GM12873 (cell line): ENCODE results near the gene KCNN3.

Source experiments
- TF ChIP-seq, protein P1 (sequence below): IDR thresholded peaks from 2 replicates; pipeline ENCODE4 v1.5.1; 2012; ENCODE audit warnings: low read depth, mild to moderate bottlenecking, moderate library complexity, low read length, control low read depth; ENCODE audit not compliant: insufficient read depth; ENCODE audit errors: missing control alignments

KCNN3 gene

DNA sequence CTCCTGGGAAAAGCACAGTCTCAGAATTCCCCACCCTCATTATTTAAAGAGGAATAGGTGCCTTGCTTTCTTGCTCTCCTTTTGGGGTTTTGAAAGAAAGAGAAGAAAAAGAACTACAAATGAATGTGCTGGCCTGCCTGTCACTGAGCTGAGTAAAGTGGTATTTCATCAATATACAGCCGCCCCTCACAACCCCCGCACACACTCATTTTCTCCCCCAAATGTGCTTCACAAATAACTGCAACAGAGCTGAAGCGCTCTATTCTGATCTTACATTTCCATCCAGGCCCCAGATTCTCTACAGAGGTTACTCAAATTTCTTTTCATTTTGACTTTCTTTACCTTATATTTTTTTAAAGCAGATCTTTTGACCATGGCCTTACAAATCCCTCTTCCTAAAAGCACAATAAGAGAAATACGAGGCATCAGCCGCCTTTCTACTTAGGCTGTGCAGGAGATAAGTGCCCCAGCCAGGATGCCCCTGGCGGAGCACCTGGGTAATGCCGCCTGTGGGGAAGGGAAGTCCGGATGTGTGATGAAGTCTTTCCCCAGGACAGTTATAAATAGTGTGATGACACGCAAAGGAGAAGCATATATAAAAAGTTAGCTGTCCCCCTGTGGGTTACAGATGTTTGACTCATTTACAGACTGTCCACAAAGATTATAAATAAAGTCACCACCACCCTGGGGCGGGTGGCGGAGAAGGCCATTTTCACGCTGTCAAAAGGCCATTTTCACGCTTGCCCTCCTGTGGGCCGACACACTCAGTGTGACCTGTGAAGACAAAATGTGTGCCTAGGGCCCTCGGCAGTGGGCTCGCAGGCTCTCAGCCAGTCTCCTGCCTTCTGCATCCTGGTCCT lies 6.5 kb downstream of the KCNN3 start:
- TF ChIP-seq, protein P1, sequence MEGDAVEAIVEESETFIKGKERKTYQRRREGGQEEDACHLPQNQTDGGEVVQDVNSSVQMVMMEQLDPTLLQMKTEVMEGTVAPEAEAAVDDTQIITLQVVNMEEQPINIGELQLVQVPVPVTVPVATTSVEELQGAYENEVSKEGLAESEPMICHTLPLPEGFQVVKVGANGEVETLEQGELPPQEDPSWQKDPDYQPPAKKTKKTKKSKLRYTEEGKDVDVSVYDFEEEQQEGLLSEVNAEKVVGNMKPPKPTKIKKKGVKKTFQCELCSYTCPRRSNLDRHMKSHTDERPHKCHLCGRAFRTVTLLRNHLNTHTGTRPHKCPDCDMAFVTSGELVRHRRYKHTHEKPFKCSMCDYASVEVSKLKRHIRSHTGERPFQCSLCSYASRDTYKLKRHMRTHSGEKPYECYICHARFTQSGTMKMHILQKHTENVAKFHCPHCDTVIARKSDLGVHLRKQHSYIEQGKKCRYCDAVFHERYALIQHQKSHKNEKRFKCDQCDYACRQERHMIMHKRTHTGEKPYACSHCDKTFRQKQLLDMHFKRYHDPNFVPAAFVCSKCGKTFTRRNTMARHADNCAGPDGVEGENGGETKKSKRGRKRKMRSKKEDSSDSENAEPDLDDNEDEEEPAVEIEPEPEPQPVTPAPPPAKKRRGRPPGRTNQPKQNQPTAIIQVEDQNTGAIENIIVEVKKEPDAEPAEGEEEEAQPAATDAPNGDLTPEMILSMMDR: peak; percentile 90

DNA sequence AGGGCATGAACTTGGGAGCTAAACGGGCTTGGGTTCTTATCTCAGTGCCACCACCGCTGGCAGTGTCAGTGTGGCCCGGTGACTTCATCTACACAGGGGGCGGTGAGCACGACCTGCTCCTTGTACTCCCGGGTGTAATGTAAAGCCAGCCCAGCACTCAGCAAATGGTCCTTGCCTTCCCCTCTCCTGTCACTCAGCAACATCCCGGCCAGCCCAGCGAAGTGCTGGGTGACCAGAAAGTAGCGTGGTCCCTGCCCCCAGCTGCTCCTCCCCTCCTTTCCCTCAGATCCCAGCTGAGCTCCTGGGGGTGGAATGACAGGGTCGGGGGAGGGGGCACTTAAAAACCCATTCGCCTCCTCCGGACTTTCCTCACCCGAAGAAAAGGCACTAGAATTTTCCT lies 7.2 kb downstream of the KCNN3 start:
- TF ChIP-seq, protein P1: no peak

DNA sequence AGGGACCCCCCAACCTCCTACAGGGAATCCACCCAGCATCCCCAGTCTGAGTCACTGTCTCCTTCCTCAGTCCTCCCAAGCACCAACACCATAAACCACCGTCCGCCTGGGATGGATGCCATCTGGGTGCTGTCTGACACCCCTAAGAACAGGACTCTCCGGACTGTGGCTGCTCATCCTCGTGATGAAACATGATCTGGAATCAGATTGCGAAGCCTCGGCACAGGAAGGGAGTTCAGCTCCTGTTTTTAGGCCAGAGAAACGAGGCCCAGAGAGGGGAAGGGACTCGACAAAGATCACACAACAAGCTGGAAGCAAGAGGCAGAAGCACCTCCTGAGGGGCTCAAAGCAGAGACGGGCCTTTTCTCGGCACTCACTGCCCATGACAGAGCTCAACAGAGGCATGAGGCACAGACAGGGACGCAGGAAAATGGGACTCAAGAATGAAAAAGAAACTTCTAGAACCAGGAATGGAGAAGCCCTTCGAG lies 8.4 kb downstream of the KCNN3 start:
- TF ChIP-seq, protein P1: no peak

DNA sequence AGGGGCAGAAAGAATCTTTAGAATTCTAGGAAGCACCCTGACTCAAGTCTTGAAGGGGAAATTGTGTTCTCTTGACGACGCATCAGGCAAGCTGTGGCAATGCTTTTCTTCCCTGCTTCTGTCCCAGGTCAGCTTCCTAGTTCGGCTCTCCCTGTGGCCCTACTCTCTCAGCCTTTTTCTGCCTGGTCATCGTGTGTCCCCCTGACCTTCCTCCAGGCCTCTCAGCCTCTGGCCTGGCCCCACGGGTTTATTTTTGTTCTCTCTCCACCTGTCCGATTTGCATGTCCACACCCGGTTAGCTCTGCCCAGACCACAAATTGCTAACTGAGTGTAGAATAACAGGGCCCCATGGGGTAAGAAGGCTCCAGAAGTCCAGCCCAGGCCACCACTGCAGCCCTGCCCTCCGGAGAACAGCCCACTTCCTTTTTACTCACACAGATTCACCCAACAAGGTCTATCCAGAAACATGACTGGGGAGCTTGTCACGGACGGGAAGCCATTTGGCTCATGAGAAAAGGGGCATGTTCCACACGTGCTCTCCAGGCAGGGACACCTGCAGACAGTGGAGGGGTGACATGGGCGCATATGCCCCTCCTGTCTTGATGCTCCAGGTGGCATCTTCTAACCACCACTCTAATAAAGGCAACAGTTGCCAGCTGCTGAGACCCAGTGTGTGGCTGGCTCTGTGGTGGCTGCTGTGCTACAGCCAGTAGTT lies 9.8 kb downstream of the KCNN3 start:
- TF ChIP-seq, protein P1: no peak

DNA sequence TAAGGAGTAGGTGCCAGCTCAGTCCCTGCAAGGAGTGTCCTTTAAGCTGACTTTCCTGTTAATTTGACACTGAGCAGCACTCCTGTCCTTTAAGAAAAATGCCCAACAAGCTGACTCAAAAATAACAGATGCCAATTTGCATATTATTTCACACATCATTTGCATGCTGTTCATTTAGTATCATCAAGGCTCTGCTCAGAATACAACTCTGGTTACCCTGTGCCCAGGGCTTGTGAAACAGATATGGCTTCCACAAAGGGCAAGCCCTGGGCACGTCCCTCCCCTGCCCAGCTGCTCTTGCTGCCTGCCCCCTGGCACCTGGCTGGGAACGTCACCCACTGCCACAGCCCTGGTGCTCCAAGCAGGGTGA lies 10.3 kb downstream of the KCNN3 start:
- TF ChIP-seq, protein P1: no peak

DNA sequence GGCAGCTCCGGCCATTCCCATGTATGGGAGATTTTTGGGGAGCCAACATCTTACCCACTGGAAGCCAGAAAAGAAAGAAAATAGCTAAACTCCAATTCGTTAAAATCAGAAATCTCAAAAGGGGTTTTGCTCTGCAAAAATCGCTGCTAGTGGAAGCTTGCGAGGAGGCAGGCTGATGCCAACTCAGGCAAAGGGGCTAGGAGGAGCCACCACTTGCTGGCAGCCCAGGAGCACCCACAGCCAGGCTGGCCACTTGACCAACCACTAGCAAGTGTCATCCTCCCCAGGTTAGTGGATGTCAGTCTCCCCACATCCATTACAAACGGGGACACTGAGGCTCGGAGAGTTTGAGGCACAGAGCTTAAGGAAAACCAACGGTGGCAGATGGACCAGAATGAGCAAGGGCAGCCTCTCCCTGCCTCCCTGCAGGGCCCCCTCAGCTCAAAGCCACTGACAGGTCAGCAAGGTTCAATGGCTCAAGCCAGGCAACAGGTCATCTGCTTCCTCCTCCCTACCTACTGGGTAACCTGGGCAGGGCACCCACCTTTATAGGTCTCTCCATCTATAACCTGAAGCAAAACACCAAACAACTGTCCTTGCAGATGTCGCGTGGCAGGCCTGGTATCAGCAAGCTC lies 10.8 kb downstream of the KCNN3 start:
- TF ChIP-seq, protein P1: no peak

DNA sequence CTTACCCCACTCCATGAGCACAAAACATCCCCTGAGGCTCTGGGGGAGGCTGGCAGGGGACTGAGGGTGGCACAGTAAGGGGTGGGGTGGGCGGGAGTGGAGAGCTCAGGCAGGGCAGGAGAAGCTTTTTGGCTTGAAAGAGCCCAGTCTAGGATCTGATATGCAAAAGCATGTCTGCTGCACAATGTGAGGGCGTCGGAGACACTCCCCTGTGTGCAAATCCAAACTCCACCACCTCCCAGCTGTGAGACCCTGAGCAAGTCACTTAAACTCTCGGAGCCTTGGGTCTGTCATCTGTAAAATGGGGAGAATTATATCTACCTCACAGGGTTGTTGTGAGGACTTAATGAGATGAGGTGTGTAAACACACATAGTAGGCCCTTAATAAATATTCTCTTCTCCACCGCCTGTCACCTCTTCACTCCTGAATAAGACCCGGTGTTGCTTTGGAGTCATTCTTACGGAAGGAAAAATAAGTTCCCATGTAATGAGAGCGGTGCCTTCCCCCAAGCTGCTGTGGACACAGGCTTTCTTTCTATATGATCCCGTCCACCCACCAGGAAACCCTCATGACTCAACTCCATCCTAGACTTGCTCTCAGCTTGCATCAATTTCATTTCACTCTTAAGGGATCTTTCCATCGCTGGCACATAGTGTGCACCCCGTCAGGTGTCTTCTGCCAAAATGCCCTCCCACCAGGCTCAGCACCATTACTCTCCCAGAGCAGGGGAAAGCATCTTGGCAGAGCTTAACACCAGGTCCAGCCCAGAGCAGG lies 12.5 kb downstream of the KCNN3 start:
- TF ChIP-seq, protein P1: no peak
